ENCODE results near the gene PIK3R3. TPM values are rescaled to one million over a fixed set of nuclear protein-coding genes. Genes with fewer than 3 reads are reported as not detected.
A peak's percentile ranks its signal among the peaks of the same experiment; 100 is the strongest.

Gene PIK3R3
- polyA plus RNA-seq, 1 donor: 35.8 TPM

- DNase-seq: no peak
Measured at GRCh38 chr1:46158312-46159281, 26.2 kb upstream of the PIK3R3 start.

GRCh38 chr1:46157916-46158311, 25.5 kb upstream of the PIK3R3 start:
- no peak for DNase-seq

GRCh38 chr1:46153732-46154131, 21.3 kb upstream of the PIK3R3 start:
- no peak for DNase-seq

- DNase-seq: no peak
Measured at GRCh38 chr1:46153228-46153627, 20.8 kb upstream of the PIK3R3 start.

- DNase-seq: no peak
Measured at GRCh38 chr1:46152016-46152415, 19.6 kb upstream of the PIK3R3 start.

GRCh38 chr1:46150085-46150484, 17.7 kb upstream of the PIK3R3 start:
- no peak for DNase-seq

GRCh38 chr1:46148318-46148717, 15.9 kb upstream of the PIK3R3 start:
- no peak for DNase-seq

- peak; percentile 21 for DNase-seq
Measured at GRCh38 chr1:46137916-46138315, 5.5 kb upstream of the PIK3R3 start.

GRCh38 chr1:46136711-46137110, 4.3 kb upstream of the PIK3R3 start:
- DNase-seq: no peak

- no peak for DNase-seq
Measured at GRCh38 chr1:46134660-46135331, 2.4 kb upstream of the PIK3R3 start.

GRCh38 chr1:46133781-46134350, 1.4 kb upstream of the PIK3R3 start:
- DNase-seq: no peak

- DNase-seq: no peak
Measured at GRCh38 chr1:46133181-46133658, 791 bp upstream of the PIK3R3 start.

GRCh38 chr1:46131712-46132528, 509 bp downstream of the PIK3R3 start:
- peak; percentile 56 for DNase-seq

- peak; percentile 34 for DNase-seq
Measured at GRCh38 chr1:46131093-46131492, 1.3 kb downstream of the PIK3R3 start.

GRCh38 chr1:46130606-46131005, 1.8 kb downstream of the PIK3R3 start:
- peak; percentile 18 for DNase-seq

- DNase-seq: no peak
Measured at GRCh38 chr1:46130121-46130520, 2.3 kb downstream of the PIK3R3 start.

GRCh38 chr1:46128344-46128743, 4.1 kb downstream of the PIK3R3 start:
- DNase-seq: no peak

GRCh38 chr1:46118856-46119255, 13.6 kb downstream of the PIK3R3 start:
- no peak for DNase-seq

- DNase-seq: no peak
Measured at GRCh38 chr1:46117810-46118494, 14.5 kb downstream of the PIK3R3 start.

- no peak for DNase-seq
Measured at GRCh38 chr1:46114925-46115603, 17.4 kb downstream of the PIK3R3 start.

GRCh38 chr1:46113948-46114347, 18.5 kb downstream of the PIK3R3 start:
- no peak for DNase-seq
